HepG2 (cell line): ENCODE measurements around the gene SLC16A11. TPM values are rescaled to one million over a fixed set of nuclear protein-coding genes. Genes with fewer than 3 reads are reported as not detected.

Experiments
- AFF4 ChIP-seq: sonication (generic); formaldehyde crosslinking; IDR thresholded peaks from 2 replicates; pipeline ENCODE4 v1.4.0; 2020; ENCODE audit warnings: missing genetic modification reagents
- DDIT3 ChIP-seq: sonication (generic); formaldehyde crosslinking; IDR thresholded peaks from 2 replicates; pipeline ENCODE4 v1.4.0; 2020; ENCODE audit warnings: mild to moderate bottlenecking, missing genetic modification reagents
- FOXC1 ChIP-seq: sonication (generic); formaldehyde crosslinking; IDR thresholded peaks from 2 replicates; pipeline ENCODE4 v1.8.0; 2022; ENCODE audit warnings: mild to moderate bottlenecking, missing genetic modification reagents, borderline replicate concordance
- HINFP ChIP-seq: sonication (generic); formaldehyde crosslinking; IDR thresholded peaks from 2 replicates; pipeline ENCODE4 v1.4.0; 2020; ENCODE audit warnings: low read depth, mild to moderate bottlenecking, missing genetic modification reagents
- HOMEZ ChIP-seq: IDR thresholded peaks from 2 replicates; pipeline ENCODE4 v1.6.1; 2016; ENCODE audit warnings: low read depth
- SRF ChIP-seq: IDR thresholded peaks from 2 replicates; pipeline ENCODE4 v1.6.1; 2011; ENCODE audit warnings: mild to moderate bottlenecking, low read depth, low read length, moderate library complexity
- ZC3H4 ChIP-seq: sonication (generic); formaldehyde crosslinking; IDR thresholded peaks from 2 replicates; pipeline ENCODE4 v1.4.0; 2020; ENCODE audit warnings: missing genetic modification reagents, borderline replicate concordance
- ZFP90 ChIP-seq: sonication (generic); formaldehyde crosslinking; IDR thresholded peaks from 2 replicates; pipeline ENCODE4 v1.8.0; 2022; ENCODE audit warnings: missing genetic modification reagents, mild to moderate bottlenecking, inconsistent platforms, borderline replicate concordance
- ZFX ChIP-seq: sonication (generic); formaldehyde crosslinking; IDR thresholded peaks from 2 replicates; pipeline ENCODE4 v1.4.0; 2020; ENCODE audit warnings: mild to moderate bottlenecking, low read depth, missing genetic modification reagents, moderate library complexity
- ZHX1 ChIP-seq: sonication (generic); formaldehyde crosslinking; IDR thresholded peaks from 2 replicates; pipeline ENCODE4 v1.8.1; 2022; ENCODE audit warnings: low read depth, mild to moderate bottlenecking, missing genetic modification reagents
- ZMYM2 ChIP-seq: sonication (generic); formaldehyde crosslinking; IDR thresholded peaks from 2 replicates; pipeline ENCODE4 v1.8.0; 2022; ENCODE audit warnings: mild to moderate bottlenecking, missing genetic modification reagents
- ZNF605 ChIP-seq: sonication (generic); formaldehyde crosslinking; IDR thresholded peaks from 2 replicates; pipeline ENCODE4 v1.8.0; 2022; ENCODE audit warnings: mild to moderate bottlenecking, missing genetic modification reagents
- ZNF747 ChIP-seq: sonication (generic); formaldehyde crosslinking; IDR thresholded peaks from 2 replicates; pipeline ENCODE4 v1.8.1; 2023; ENCODE audit warnings: missing genetic modification reagents, mild to moderate bottlenecking, borderline replicate concordance
- ZNF770 ChIP-seq: sonication (generic); formaldehyde crosslinking; IDR thresholded peaks from 2 replicates; pipeline ENCODE4 v1.5.0; 2020; ENCODE audit warnings: mild to moderate bottlenecking, missing genetic modification reagents
- ZNF83 ChIP-seq: sonication (generic); formaldehyde crosslinking; IDR thresholded peaks from 2 replicates; pipeline ENCODE4 v1.4.0; 2020; ENCODE audit warnings: missing genetic modification reagents, mild to moderate bottlenecking, borderline replicate concordance
- polyA plus RNA-seq, 8 experiments: library from polyadenylated mRNA; depleted of rRNA in 3 of 8; stranded (reverse) in 7 of 8; unstranded in 1 of 8; fragments of >200 nt; fragmentation: Illumina TruSeq in 4 of 8; extraction: Trizol in 4 of 8; gene quantifications; 2 replicates each; pipeline versions ENCODE4 v1.2.1 to v1.2.3, GENCODE V29; 2011 to 2016; ENCODE audit warnings: low read depth in 4 of 8, missing spikeins in 1 of 8, mixed read lengths in 1 of 8; ENCODE audit not compliant: insufficient read depth in 1 of 8
- total RNA-seq, 5 experiments: library from RNA; depleted of rRNA; stranded (reverse); fragments of >200 nt; fragmentation: Illumina TruSeq; extraction: Trizol; gene quantifications; 2 replicates each; pipeline ENCODE4 v1.2.3, GENCODE V29; 2016; ENCODE audit warnings: low read depth in 1 of 5

SLC16A11 gene
- total and polyA plus RNA-seq, 2 of the 13 experiments (the other 11 are each of a cell fraction or from before 2014, with no cell fraction given): not detected

- TF ChIP-seq SRF (no peak), ZFP90 (CRISPR knock-in tag) (no peak), DDIT3 (CRISPR knock-in tag) (no peak), AFF4 (CRISPR knock-in tag) (no peak), ZNF605 (CRISPR knock-in tag) (0 out of 2 replicates have a peak, but pooled peaks have one; percentile 44), ZC3H4 (no peak), ZNF747 (CRISPR knock-in tag) (no peak; the same call in 1 of the 2 replicates), HOMEZ (CRISPR knock-in tag) (no peak), ZMYM2 (CRISPR knock-in tag) (no peak), ZNF770 (CRISPR knock-in tag) (no peak), ZHX1 (CRISPR knock-in tag) (no peak), ZNF83 (CRISPR knock-in tag) (peak; percentile 11; the same call in 1 of the 2 replicates), FOXC1 (peak; percentile 67; the same call in 1 of the 2 replicates), ZFX (peak; percentile 89), HINFP (peak; percentile 14; the same call in 1 of the 2 replicates)
Observed at GRCh38 chr17:7035591-7036368, 8.1 kb downstream of the SLC16A11 start, which contains the start of gene SLC16A13 (continued).
